ENCODE data around the gene KREMEN2. TPM values are rescaled to one million over a fixed set of nuclear protein-coding genes. Genes with fewer than 3 reads are reported as not detected.
"Not testable (repeated sequence)": the region's sequence is repeated elsewhere in the genome, so short reads cannot be mapped to it uniquely, and the experiment has no call there.

The KREMEN2 gene
- polyA plus RNA-seq, 2 of the 4 experiments (the other 2 are of a cell fraction) = 0.35 to 1.5 TPM

- TF ChIP-seq MAZ (IDR thresholded peaks at IDR 0.05; ENCODE audit: borderline replicate concordance, low read depth, low read length) (no peak), NR3C1 (IDR thresholded peaks at IDR 0.05) (no peak), FOSL2 (IDR thresholded peaks at IDR 0.05) (no peak), FOSL2 (CRISPR knock-in tag; IDR thresholded peaks at IDR 0.05) (no peak), BHLHE40 (IDR thresholded peaks at IDR 0.05; ENCODE audit: low read depth, low read length) (no peak), POLR2A (IDR thresholded peaks at IDR 0.05; ENCODE audit: low read length) (no peak)
Measured at GRCh38 chr16:2928796-2929195, 35.3 kb upstream of the KREMEN2 start (continued).

GRCh38 chr16:2929693-2930092, 34.4 kb upstream of the KREMEN2 start:
- Histone ChIP-seq H3K4me3 (no peak overlapping the region), H3K4me2 (no peak overlapping the region), H3K4me1 (peaks cover 3% of the 10 kb centered on the region; the same call in 1 of the 3 replicates), H3K9me3 (no peaks in the 10 kb centered on the region), H3K27ac (no peak overlapping the region)
- 93% methylated on average over 9 of the region's 14 CpGs for WGBS (ENCODE audit: missing lambda C conversion rate)
- ChIA-PET POLR2A (interaction anchor here (0.8 kb wide), 1 partner anchor 24 kb away, joined by 3 read pairs; no protein-coding TSS in a partner anchor), CTCF (interaction anchor here (0.9 to 9.6 kb wide), 7 partner anchors 10 to 59 kb away, joined by 3 to 190 read pairs (median 19); no protein-coding TSS in a partner anchor)
- no peak for FAIRE-seq
- DNase-seq (ENCODE audit: low read depth in 1 of 2, low spot score in 1 of 2) = no peak
- ATAC-seq = no peak
- no peak for TF ChIP-seq SMC3 (IDR thresholded peaks at IDR 0.05)
- TF ChIP-seq HOXA7 (CRISPR knock-in tag; IDR thresholded peaks at IDR 0.05) = no peak
- no peak for TF ChIP-seq RAD21 (conservative IDR thresholded peaks at IDR 0.05 in 1 of 2, IDR thresholded peaks at IDR 0.05 in 1 of 2)
- no peak for TF ChIP-seq SREBF2 (IDR thresholded peaks at IDR 0.05)
- TF ChIP-seq ESRRA (IDR thresholded peaks at IDR 0.05; ENCODE audit: borderline replicate concordance, low read length) = no peak
- TF ChIP-seq FOSL2 (IDR thresholded peaks at IDR 0.05) = no peak
- TF ChIP-seq FOSL2 (CRISPR knock-in tag; IDR thresholded peaks at IDR 0.05) = no peak
- no peak for TF ChIP-seq HDAC2 (IDR thresholded peaks at IDR 0.05)
- no peak for TF ChIP-seq JUN (IDR thresholded peaks at IDR 0.05)
- TF ChIP-seq, protein P1, sequence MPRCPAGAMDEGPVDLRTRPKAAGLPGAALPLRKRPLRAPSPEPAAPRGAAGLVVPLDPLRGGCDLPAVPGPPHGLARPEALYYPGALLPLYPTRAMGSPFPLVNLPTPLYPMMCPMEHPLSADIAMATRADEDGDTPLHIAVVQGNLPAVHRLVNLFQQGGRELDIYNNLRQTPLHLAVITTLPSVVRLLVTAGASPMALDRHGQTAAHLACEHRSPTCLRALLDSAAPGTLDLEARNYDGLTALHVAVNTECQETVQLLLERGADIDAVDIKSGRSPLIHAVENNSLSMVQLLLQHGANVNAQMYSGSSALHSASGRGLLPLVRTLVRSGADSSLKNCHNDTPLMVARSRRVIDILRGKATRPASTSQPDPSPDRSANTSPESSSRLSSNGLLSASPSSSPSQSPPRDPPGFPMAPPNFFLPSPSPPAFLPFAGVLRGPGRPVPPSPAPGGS (IDR thresholded peaks at IDR 0.05) = no peak

DNA sequence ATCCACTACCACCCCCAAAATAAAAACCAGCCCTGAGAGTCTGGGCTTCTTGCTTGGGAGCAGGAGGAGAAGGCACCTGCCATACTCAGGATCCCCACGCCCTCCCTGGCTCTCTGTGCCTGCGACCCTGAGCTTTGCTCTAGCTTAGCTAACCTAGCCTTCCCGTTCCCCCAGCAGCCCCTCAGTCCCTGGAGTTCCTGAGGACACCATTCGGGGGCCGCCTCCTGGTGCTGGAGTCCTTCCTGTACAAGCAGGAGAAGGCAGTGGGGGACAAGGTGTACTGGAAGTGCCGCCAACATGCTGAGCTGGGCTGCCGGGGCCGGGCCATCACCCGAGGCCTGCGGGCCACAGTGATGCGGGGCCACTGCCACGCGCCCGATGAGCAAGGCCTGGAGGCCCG, 33.8 kb upstream of the KREMEN2 start:
- CTCF ChIA-PET = interaction anchor here (0.9 to 9.6 kb wide), 7 partner anchors 10 to 59 kb away, joined by 3 to 190 read pairs (median 19); no protein-coding TSS in a partner anchor

GRCh38 chr16:2931231-2931914, 32.7 kb upstream of the KREMEN2 start:
- FAIRE-seq; POLR2A ChIA-PET; H3K27ac ChIP-seq; ATAC-seq; H3K4me2 ChIP-seq; H3K9me3 ChIP-seq; H3K4me3 ChIP-seq; DNase-seq (ENCODE audit: low read depth in 1 of 2, low spot score in 1 of 2); H3K4me1 ChIP-seq: not testable (repeated sequence)
- WGBS (ENCODE audit: missing lambda C conversion rate) = 91% methylated on average over 13 of the region's 13 CpGs
- CTCF ChIA-PET = interaction anchor here (1.0 to 9.6 kb wide), 4 partner anchors 11 to 33 kb away, joined by 3 to 190 read pairs (median 20); partner anchors contain the start of gene KREMEN2

More for the DNA sequence above, 33.8 kb upstream of the KREMEN2 start:
- TF ChIP-seq RARB (CRISPR knock-in tag; IDR thresholded peaks at IDR 0.05) = no peak
- no peak for TF ChIP-seq HEYL (CRISPR knock-in tag; IDR thresholded peaks at IDR 0.05)
- no peak for TF ChIP-seq CBX8 (IDR thresholded peaks at IDR 0.05)
- no peak for TF ChIP-seq ELK1 (IDR thresholded peaks at IDR 0.05; ENCODE audit: low read depth, low read length)
- TF ChIP-seq RAD21 (conservative IDR thresholded peaks at IDR 0.05 in 1 of 2, IDR thresholded peaks at IDR 0.05 in 1 of 2) = no peak
- TF ChIP-seq MYC (IDR thresholded peaks at IDR 0.05; ENCODE audit: borderline replicate concordance, low read length) = no peak
- TF ChIP-seq TFCP2L1 (CRISPR knock-in tag; IDR thresholded peaks at IDR 0.05) = no peak
- no peak for TF ChIP-seq SMC3 (IDR thresholded peaks at IDR 0.05)
- TF ChIP-seq ZFP36 (IDR thresholded peaks at IDR 0.05; ENCODE audit: borderline replicate concordance, partially characterized antibody) = no peak
- TF ChIP-seq RNF2 (IDR thresholded peaks at IDR 0.05; ENCODE audit: borderline replicate concordance, low read depth) = no peak
- TF ChIP-seq HDAC2 (IDR thresholded peaks at IDR 0.05) = no peak
- no peak for TF ChIP-seq ESRRA (IDR thresholded peaks at IDR 0.05; ENCODE audit: borderline replicate concordance, low read length)
- TF ChIP-seq POLR2A (IDR thresholded peaks at IDR 0.05; ENCODE audit: low read length) = no peak
- no peak for TF ChIP-seq SREBF2 (IDR thresholded peaks at IDR 0.05)
- no peak for TF ChIP-seq HOXB13 (CRISPR knock-in tag; IDR thresholded peaks at IDR 0.05; ENCODE audit: low read depth)
- TF ChIP-seq HOXA7 (CRISPR knock-in tag; IDR thresholded peaks at IDR 0.05) = no peak
- no peak for TF ChIP-seq NR3C1 (IDR thresholded peaks at IDR 0.05)
- no peak for TF ChIP-seq CHD2 (IDR thresholded peaks at IDR 0.05; ENCODE audit: low read length, partially characterized antibody)
- TF ChIP-seq ZSCAN20 (CRISPR knock-in tag; IDR thresholded peaks at IDR 0.05) = no peak
- no peak for TF ChIP-seq BHLHE40 (IDR thresholded peaks at IDR 0.05; ENCODE audit: low read depth, low read length)
- no peak for DNase-seq (ENCODE audit: low read depth in 1 of 2, low spot score in 1 of 2)
- H3K4me2 ChIP-seq = no peak overlapping the region
- WGBS (ENCODE audit: missing lambda C conversion rate) = 88% methylated on average over 15 of the region's 15 CpGs
- H3K9me3 ChIP-seq = no peaks in the 10 kb centered on the region
- no peak overlapping the region for H3K27ac ChIP-seq
- no peak overlapping the region for H3K4me3 ChIP-seq
- no peak for FAIRE-seq
- ATAC-seq = no peak
- peaks cover 3% of the 10 kb centered on the region; the same call in 1 of the 3 replicates for H3K4me1 ChIP-seq
- POLR2A ChIA-PET = interaction anchor here (0.8 kb wide), 1 partner anchor 25 kb away, joined by 3 read pairs; no protein-coding TSS in a partner anchor
